Measurements from ENCODE around the gene PTRHD1.

DNA sequence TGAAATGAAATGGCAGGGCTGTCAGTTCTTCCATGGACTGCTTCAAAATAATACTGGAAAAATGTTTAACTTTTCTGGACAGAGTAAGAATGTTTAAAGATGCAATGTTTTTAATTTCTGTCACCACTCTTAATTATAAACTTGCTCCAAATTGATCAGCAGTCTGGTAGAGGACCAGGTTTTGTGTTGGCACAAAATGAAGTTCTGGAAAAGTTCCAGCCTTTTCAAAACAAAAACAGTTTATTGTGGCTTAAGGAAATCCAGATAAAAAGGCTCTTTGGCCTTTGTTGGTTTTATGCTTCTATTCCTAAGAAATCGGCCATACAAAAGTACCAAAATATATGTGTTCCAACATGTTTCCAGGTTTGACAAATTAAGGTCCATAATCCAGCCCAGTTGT is 48.8 kb downstream of the PTRHD1 start:
- TF ChIP-seq, protein P1, sequence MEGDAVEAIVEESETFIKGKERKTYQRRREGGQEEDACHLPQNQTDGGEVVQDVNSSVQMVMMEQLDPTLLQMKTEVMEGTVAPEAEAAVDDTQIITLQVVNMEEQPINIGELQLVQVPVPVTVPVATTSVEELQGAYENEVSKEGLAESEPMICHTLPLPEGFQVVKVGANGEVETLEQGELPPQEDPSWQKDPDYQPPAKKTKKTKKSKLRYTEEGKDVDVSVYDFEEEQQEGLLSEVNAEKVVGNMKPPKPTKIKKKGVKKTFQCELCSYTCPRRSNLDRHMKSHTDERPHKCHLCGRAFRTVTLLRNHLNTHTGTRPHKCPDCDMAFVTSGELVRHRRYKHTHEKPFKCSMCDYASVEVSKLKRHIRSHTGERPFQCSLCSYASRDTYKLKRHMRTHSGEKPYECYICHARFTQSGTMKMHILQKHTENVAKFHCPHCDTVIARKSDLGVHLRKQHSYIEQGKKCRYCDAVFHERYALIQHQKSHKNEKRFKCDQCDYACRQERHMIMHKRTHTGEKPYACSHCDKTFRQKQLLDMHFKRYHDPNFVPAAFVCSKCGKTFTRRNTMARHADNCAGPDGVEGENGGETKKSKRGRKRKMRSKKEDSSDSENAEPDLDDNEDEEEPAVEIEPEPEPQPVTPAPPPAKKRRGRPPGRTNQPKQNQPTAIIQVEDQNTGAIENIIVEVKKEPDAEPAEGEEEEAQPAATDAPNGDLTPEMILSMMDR (IDR thresholded peaks at IDR 0.05 in 4 of 5, conservative IDR thresholded peaks at IDR 0.05 in 1 of 5), result no peak
- no peak for TF ChIP-seq POLR2A (IDR thresholded peaks at IDR 0.05)
